D721Med (cell line): Measurements from ENCODE around the gene FAXC.

ENCODE experiments used
- DNase-seq: peaks from one replicate; pipeline ENCODE4 v3.0.0; 2011; ENCODE audit warnings: low spot score; ENCODE audit not compliant: insufficient read length
- FAIRE-seq: peaks from 2 replicates; lab custom pipeline; 2011; peaks lifted over from hg19 to GRCh38; lab: Jason Lieb, UNC
- TF ChIP-seq, protein P1 (sequence below): IDR thresholded peaks from 2 replicates; pipeline ENCODE4 v1.5.1; 2012; ENCODE audit warnings: mild to moderate bottlenecking, control low read depth; ENCODE audit not compliant: insufficient read depth; ENCODE audit errors: missing control alignments

FAXC gene

DNA sequence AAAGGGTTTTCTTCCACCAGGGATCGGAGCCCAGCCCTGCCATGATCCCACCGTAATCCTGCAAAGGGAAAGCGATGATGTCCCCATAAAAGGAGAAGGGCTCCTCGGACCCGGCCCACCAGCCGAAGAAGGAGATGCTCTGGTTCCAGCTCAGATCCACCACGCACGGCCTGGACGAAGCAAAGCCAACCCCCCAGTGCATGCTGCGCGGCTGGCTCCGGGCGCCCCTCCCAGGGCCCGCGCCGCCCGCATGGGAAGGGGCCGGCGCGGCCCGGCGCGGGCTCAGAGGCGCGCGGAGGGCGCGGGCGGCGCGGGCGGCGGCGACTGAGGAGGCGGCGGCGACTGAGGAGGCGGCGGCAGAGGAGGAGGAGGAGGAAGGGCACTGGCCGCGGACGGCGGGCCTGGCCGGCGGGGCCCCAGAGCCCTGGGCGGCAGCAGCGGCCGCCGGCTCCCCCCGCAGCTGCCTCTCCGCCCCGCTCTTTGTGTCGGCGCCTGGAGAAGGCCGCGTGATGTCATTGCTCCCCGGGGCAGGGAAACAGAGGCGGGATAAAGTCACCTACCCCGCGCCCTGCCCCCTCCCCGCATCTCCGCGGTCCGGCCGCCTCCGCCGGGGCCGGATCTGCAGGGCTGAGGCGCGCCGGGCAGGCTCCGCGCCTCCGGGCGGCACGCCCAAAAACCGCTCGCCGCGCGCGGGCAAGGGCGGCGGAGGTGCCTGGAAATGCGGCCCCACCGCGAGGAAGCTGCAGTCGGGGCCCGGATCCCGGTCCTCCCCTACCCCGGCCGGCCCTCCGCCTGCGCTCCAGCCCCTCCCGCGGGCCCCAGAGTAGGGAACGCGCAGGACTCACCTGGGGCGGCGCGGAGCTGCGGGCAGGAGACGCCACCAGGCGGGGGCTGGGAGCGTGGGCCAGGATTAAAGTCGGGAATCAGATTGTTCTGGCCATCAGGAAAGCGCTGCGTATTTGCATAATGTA, at the start of gene FAXC:
Gene FAXC (minus strand): TSS at position 504 of the 971 bp plus-strand sequence. CDS start 302 bp downstream, at position 202.
- TF ChIP-seq, protein P1, sequence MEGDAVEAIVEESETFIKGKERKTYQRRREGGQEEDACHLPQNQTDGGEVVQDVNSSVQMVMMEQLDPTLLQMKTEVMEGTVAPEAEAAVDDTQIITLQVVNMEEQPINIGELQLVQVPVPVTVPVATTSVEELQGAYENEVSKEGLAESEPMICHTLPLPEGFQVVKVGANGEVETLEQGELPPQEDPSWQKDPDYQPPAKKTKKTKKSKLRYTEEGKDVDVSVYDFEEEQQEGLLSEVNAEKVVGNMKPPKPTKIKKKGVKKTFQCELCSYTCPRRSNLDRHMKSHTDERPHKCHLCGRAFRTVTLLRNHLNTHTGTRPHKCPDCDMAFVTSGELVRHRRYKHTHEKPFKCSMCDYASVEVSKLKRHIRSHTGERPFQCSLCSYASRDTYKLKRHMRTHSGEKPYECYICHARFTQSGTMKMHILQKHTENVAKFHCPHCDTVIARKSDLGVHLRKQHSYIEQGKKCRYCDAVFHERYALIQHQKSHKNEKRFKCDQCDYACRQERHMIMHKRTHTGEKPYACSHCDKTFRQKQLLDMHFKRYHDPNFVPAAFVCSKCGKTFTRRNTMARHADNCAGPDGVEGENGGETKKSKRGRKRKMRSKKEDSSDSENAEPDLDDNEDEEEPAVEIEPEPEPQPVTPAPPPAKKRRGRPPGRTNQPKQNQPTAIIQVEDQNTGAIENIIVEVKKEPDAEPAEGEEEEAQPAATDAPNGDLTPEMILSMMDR = peak; percentile 24
- FAIRE-seq (no peak), DNase-seq (peak; percentile 39)

DNA sequence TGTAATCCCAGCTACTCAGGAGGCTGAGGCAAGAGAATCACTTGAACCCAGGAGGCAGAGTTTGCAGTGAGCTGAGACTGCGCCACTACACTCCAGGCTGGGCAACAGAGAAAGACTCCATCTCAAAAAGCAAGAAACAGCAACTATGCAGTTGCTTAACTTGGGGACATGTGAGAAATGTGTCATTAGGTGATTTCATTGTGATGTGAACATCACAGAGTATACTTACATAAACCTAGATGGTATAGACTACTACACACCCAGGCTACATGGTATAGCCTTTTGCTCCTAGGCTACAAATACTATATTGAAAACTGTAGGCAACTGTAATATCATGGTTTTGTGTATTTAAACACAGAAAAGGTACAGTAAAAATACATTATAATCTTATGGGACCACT, 47.8 kb upstream of the FAXC start:
- TF ChIP-seq, protein P1 = no peak
- DNase-seq = no peak
- no peak for FAIRE-seq

DNA sequence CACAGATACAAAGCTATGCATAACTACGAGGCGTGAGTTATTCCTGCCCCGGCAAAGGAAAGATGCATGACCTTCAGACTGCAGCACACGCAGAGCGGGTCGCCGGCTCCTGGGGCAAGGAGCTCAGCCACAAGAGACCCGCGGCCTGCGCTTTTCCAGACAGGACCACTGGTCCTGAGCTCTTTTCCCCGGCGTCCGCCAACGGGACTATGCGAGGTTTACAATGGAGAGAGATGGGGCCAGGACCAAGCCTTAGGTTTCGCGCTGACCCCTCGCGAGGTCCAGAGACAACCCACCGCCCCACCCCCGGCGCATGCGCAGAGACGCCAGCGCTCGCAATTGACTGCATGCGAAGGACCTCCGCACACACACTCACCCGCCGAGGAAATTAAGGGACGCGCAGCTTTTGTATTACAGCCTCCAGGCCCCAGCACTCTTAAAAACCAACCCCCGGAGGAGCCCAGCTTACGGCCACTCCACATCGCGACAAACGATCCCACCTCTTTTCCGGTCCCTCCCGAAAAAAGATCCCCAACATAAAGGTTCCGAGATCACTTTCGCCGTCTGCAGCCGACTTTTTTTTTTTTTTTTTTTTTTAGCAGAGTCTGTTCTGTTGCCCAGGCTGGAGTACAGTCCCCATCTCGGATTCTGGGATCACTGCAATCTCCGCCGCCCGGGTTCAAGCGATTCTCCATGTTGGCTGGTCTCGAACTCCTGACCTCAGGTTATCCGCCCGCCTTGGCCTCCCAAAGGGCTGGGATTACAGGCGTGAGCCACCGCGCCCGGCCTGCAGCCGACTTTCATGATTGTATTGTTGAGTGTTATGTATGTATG, 44.4 kb upstream of the FAXC start, which contains the start of gene COQ3:
Gene COQ3 (minus strand): TSS at position 498 of the 834 bp plus-strand sequence. CDS start 16 bp downstream, at position 482.
- no peak for FAIRE-seq
- DNase-seq = peak; percentile 73

DNA sequence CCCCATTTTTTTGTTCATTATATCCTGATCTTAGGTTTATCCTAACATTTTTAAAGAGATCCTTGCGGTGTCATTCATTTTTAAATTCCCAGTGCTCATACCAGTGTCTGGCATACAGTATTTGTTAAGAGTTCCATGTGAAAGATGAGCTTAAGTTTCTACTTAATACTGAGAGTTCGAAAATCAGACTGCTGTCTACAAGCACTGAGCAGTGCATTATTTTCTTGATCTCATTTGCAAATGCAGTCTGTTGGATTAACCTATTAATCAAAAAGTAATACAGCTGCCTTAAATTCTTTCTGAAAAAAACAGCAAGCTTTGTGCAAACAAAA, 43.9 kb upstream of the FAXC start:
- DNase-seq (no peak), FAIRE-seq (no peak)
- TF ChIP-seq, protein P1 = no peak

More for the DNA sequence above, 44.4 kb upstream of the FAXC start, which contains the start of gene COQ3:
- TF ChIP-seq, protein P1 = no peak

DNA sequence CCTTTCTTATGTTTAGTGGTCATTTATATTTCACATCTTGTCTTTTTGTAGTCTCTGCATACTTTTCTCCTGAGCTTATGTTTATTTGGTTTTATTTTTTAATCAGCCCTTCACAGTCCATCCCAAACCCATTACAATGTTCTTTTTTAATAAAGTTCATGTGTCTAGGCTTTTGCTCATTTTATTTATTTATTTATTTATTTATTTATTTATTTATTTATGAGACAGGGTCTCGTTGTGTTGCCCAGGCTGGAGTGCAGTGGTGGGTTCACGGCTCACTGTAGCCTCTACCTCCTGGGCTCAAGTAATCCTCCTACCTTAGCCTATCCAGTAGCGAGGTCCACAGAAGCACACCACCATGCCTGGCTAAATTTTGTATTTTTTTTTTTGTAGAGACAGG, 41.4 kb upstream of the FAXC start:
- DNase-seq = no peak
- TF ChIP-seq, protein P1 = no peak
- no peak for FAIRE-seq

DNA sequence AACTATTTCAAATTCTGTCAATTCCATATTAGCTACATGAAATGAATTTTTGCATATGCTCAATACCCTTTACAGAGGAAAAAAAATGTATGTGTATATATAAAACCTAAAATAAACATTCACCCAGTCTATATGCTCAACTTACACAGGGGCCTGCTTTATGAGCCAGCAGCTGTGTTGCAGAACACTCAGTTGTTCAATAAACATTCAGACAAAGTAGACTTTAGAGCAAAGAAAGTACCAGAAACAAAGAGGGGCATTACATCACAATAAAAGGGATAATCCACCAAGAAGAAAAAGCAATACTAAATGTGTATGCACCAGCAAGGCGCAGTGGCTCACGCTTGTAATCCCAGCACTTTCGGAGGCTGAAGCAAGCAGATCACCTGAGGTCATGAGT, 35.0 kb upstream of the FAXC start:
- no peak for FAIRE-seq
- TF ChIP-seq, protein P1 = no peak
- no peak for DNase-seq
